GM18511 (cell line): Measurements from ENCODE around the gene TNRC6C.

ENCODE experiments used
- ATAC-seq: cut with Tn5 transposase; IDR thresholded peaks from one replicate; pipeline ENCODE4 v1.9.1; 2021; ENCODE audit warnings: mild to moderate bottlenecking, moderate library complexity; ENCODE audit not compliant: unreplicated experiment

Gene TNRC6C

GRCh38 chr17:78146881-78147280 is 188.4 kb downstream of the TNRC6C start:
- ATAC-seq: no peak

- ATAC-seq: peak; percentile 57
Measured at GRCh38 chr17:78147315-78147998, 189.0 kb downstream of the TNRC6C start.

- no peak for ATAC-seq
Measured at GRCh38 chr17:78148286-78149016, 189.9 kb downstream of the TNRC6C start.

- ATAC-seq: no peak
Measured at GRCh38 chr17:78151514-78152008, 193.1 kb downstream of the TNRC6C start.

- no peak for ATAC-seq
Measured at GRCh38 chr17:78154903-78155811, 196.7 kb downstream of the TNRC6C start.
